Measurements from ENCODE around the gene NT5M.

- TF ChIP-seq CTCF (IDR thresholded peaks at IDR 0.05 in 8 of 11, conservative IDR thresholded peaks at IDR 0.05 in 3 of 11) (no peak), POLR2AphosphoS5 (IDR thresholded peaks at IDR 0.05) (no peak)
These were observed 40.1 kb downstream of the NT5M start for GRCh38 chr17:17343160-17343735.

Measured in spleen (tissue), 7 donors.